HCT116 (cell line): ENCODE data around the gene TNS3. TPM values are rescaled to one million over a fixed set of nuclear protein-coding genes. Genes with fewer than 3 reads are reported as not detected.

Experiments used
- ATAC-seq: fragments of 200-7000 bp; cut with Tn5 transposase; 2 replicates; pipeline ENCODE4 v1.9.1; 2020; ENCODE audit warnings: mild to moderate bottlenecking, moderate library complexity
- BruUV-seq: library from RNA; stranded (reverse); fragments of 400-500 nt; replicated peaks from 2 replicates; lab custom pipeline; 2021; lab: Mats Ljungman, UMichigan
- CTCF ChIA-PET: fragments of 300-600 bp; sonication (Branson Sonifier 250); formaldehyde crosslinking; loops from one replicate; lab custom pipeline; 2021; ENCODE audit warnings: antibody characterized with exemption; lab: Charles Lee
- POLR2A ChIA-PET: fragments of 300-600, 350-600 bp; sonication (Branson Sonifier 250); formaldehyde crosslinking; loops from one replicate; lab custom pipeline; 2021; ENCODE audit warnings: antibody characterized with exemption; lab: Charles Lee
- RAD21 ChIA-PET, 2 experiments: fragments of 300-600 bp; sonication (Branson Sonifier 250); formaldehyde crosslinking; loops; one replicate each; lab custom pipeline; 2023; ENCODE audit warnings: low total read pairs in 2 of 2; ENCODE audit not compliant: uncharacterized antibody in 2 of 2, unreplicated experiment in 2 of 2, low non-redundant PET in 1 of 2; lab: Charles Lee
- DNase-seq: peaks from one replicate; pipeline ENCODE4 v3.0.0-alpha.2; 2010; ENCODE audit warnings: low read depth, low spot score
- H2AFZ ChIP-seq: fragments of 200-600 bp; shearing (Covaris generic), sonication (generic); 2 replicates; pipeline ENCODE4 v1.6.1; 2017; ENCODE audit warnings: low read depth, mixed run types, mixed read lengths, antibody characterized with exemption, low read length; ENCODE audit not compliant: poor library complexity, severe bottlenecking
- H3K27ac ChIP-seq: 2 replicates; pipeline ENCODE4 v1.5.1; 2012; ENCODE audit warnings: low read depth, low read length
- H3K27me3 ChIP-seq: fragments of 200-600 bp; sonication (generic); 2 replicates; pipeline ENCODE4 v1.6.1; 2016; ENCODE audit warnings: mixed run types, low read length, mixed read lengths; ENCODE audit not compliant: insufficient read depth
- H3K36me3 ChIP-seq, 2 experiments: fragments of 200-500 bp in 1 of 2; fragments of 200-600 bp in 1 of 2; sonication (Bioruptor generic) in 1 of 2; sonication (generic) in 1 of 2; 2 replicates each; pipeline versions ENCODE4 v1.5.1 to v1.6.1; 2014 to 2016; ENCODE audit warnings: low read length in 2 of 2, inconsistent platforms in 1 of 2, mixed read lengths in 1 of 2, mixed run types in 1 of 2; ENCODE audit not compliant: insufficient read depth in 2 of 2, control insufficient read depth in 1 of 2
- H3K4me1 ChIP-seq, 2 experiments: fragments of 200-600 bp in 1 of 2; sonication (generic) in 1 of 2; 2 replicates each; pipeline versions ENCODE4 v1.5.1 to v1.6.1; 2012 to 2017; ENCODE audit warnings: low read length in 2 of 2, inconsistent platforms in 1 of 2, mild to moderate bottlenecking in 1 of 2, mixed read lengths in 1 of 2, mixed run types in 1 of 2, moderate library complexity in 1 of 2; ENCODE audit not compliant: insufficient read depth in 2 of 2, control insufficient read depth in 1 of 2
- H3K4me2 ChIP-seq: fragments of 200-600 bp; sonication (generic); 2 replicates; pipeline ENCODE4 v1.6.1; 2017; ENCODE audit warnings: mixed run types, low read length, mixed read lengths
- H3K4me3 ChIP-seq, 2 experiments: fragments of 200-600 bp in 1 of 2; sonication (generic) in 1 of 2; replicated peaks in 1 of 2; 2 replicates each; pipeline ENCODE4 v1.5.1; 2011 to 2016; ENCODE audit warnings: low read length in 2 of 2, control low read depth in 1 of 2, low read depth in 1 of 2, mild to moderate bottlenecking in 1 of 2, mixed read lengths in 1 of 2, mixed run types in 1 of 2
- H3K79me2 ChIP-seq: fragments of 200-600 bp; sonication (generic); 2 replicates; pipeline ENCODE4 v1.6.1; 2017; ENCODE audit warnings: mild to moderate bottlenecking, mixed run types, low read length, moderate library complexity, mixed read lengths; ENCODE audit not compliant: insufficient read depth
- H3K9ac ChIP-seq: fragments of 200-600 bp; sonication (generic); 2 replicates; pipeline ENCODE4 v1.6.1; 2016; ENCODE audit warnings: low read length, mixed read lengths
- H3K9me2 ChIP-seq: fragments of 200-600 bp; sonication (generic), shearing (Covaris generic); 2 replicates; pipeline ENCODE4 v1.6.1; 2017; ENCODE audit warnings: mixed run types, mild to moderate bottlenecking, moderate library complexity; ENCODE audit not compliant: insufficient read depth
- H3K9me3 ChIP-seq, 2 experiments: fragments of 200-500 bp in 1 of 2; fragments of 200-600 bp in 1 of 2; sonication (Bioruptor generic) in 1 of 2; sonication (generic) in 1 of 2; 2 replicates each; pipeline ENCODE4 v1.6.1; 2014 to 2017; ENCODE audit warnings: low read length in 2 of 2, mixed read lengths in 2 of 2, inconsistent platforms in 1 of 2, low read depth in 1 of 2, mild to moderate bottlenecking in 1 of 2, mixed run types in 1 of 2, moderate library complexity in 1 of 2; ENCODE audit not compliant: control insufficient read depth in 1 of 2, insufficient read depth in 1 of 2
- H4K20me1 ChIP-seq: fragments of 200-600 bp; sonication (generic), shearing (Covaris generic); 2 replicates; pipeline ENCODE4 v1.6.1; 2017; ENCODE audit warnings: mixed run types, mild to moderate bottlenecking, moderate library complexity; ENCODE audit not compliant: insufficient read depth
- CEBPB ChIP-seq: IDR thresholded peaks from 2 replicates; pipeline ENCODE4 v1.6.1; 2012; ENCODE audit warnings: low read depth
- CTCF ChIP-seq, 3 experiments: fragments of 200-600 bp in 1 of 3; sonication (generic) in 1 of 3; IDR thresholded peaks in 2 of 3; conservative IDR thresholded peaks in 1 of 3; 2 replicates each; pipeline ENCODE4 v1.5.1; 2012 to 2017; ENCODE audit warnings: low read depth in 2 of 3, low read length in 2 of 3, antibody characterized with exemption in 1 of 3, borderline replicate concordance in 1 of 3, control low read depth in 1 of 3, mild to moderate bottlenecking in 1 of 3, mixed read lengths in 1 of 3, mixed run types in 1 of 3, moderate library complexity in 1 of 3; ENCODE audit not compliant: insufficient read depth in 1 of 3
- ELF1 ChIP-seq: IDR thresholded peaks from 2 replicates; pipeline ENCODE4 v1.6.1; 2012; ENCODE audit warnings: low read depth, borderline replicate concordance
- SIN3A ChIP-seq: IDR thresholded peaks from 2 replicates; pipeline ENCODE4 v1.6.1; 2012; ENCODE audit warnings: low read depth
- SP1 ChIP-seq: IDR thresholded peaks from 2 replicates; pipeline ENCODE4 v1.6.1; 2012; ENCODE audit warnings: low read depth
- YY1 ChIP-seq: IDR thresholded peaks from 2 replicates; pipeline ENCODE4 v1.6.1; 2011; ENCODE audit warnings: low read length, low read depth, moderate library complexity, mild to moderate bottlenecking; ENCODE audit not compliant: insufficient replicate concordance; ENCODE audit errors: extremely low read depth
- intact Hi-C: fragments of 100-400 bp; cut with micrococcal nuclease; formaldehyde crosslinking; loops from 2 replicates; pipeline ENCODE4 v1.10.0; 2022
- total RNA-seq: library from RNA; stranded (reverse); gene quantifications from one replicate; pipeline ENCODE4 v1.2.1, GENCODE V29; 2021; ENCODE audit not compliant: unreplicated experiment
- TF ChIP-seq, protein P1 (sequence below): IDR thresholded peaks from 2 replicates; pipeline ENCODE4 v1.6.1; 2012

TNS3 gene
- total RNA-seq, 1 experiment from 2014 or later: 9.1 TPM

DNA sequence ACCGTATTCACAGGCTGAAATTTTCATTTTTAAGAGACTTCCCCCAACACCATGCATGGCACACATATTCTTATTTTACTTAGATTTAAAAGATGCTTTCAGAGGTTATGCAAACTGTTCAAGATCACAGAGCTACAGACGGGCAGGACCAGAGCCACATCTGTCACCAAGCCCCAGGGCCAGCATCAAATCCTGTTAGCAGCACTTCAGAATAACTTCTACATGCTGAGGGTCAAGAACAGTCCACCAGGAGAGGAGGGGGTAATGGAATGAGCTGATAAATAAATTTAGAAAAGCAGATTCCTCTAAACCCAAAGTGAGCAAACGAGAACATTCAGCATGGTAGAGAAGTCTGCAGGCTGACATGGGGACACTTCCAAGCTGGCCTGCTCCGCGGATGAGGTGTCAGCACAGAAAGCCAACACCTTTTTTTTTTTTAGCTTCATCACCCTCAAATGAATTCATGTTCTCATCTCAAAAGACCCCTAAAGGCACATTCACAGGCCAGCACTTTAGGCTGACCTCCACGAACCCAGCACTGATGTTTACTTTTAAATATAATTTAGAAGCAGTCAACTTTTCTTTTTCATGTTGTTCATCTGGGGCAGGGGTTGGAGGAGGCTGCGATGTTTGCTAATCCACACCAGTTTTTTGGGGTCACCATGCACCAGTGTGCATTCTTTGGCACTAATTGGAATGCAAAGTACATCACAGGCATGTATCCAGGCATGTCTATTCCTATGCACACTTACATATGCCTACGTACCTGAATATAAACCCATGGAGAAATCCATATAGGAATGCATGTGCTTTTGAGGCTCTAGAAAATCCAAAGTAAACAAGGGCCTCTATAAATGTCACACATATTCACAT is 249.0 kb downstream of the TNS3 start:
- ChIA-PET POLR2A (no interaction called here), RAD21 (no interaction called here), CTCF (no interaction called here)
- Histone ChIP-seq H3K4me2 (no peak overlapping the region), H3K27me3 (no peaks in the 10 kb centered on the region), H3K79me2 (no peaks in the 10 kb centered on the region), H2AFZ (no peak overlapping the region)
- TF ChIP-seq, protein P1, sequence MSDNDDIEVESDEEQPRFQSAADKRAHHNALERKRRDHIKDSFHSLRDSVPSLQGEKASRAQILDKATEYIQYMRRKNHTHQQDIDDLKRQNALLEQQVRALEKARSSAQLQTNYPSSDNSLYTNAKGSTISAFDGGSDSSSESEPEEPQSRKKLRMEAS: no peak
- TF ChIP-seq CEBPB (no peak), SIN3A (no peak), YY1 (no peak), SP1 (no peak), ELF1 (no peak), CTCF (IDR thresholded peaks at IDR 0.05 in 2 of 3, conservative IDR thresholded peaks at IDR 0.05 in 1 of 3; ENCODE audit: borderline replicate concordance in 1 of 3, insufficient read depth in 1 of 3, low read depth in 2 of 3, low read length in 2 of 3) (no peak)
- TF ChIP-seq, all 23 proteins: peak for 0
- ATAC-seq (no peak), DNase-seq (no peak)
- Histone ChIP-seq H3K4me3 (no peak overlapping the region), H3K36me3 (no peaks in the 10 kb centered on the region), H3K9me2 (no peaks in the 10 kb centered on the region), H3K4me1 (peaks cover 3 to 8% of the 10 kb centered on the region in 2 experiments; a peak in 2 of 4 replicates), H3K27ac (no peak overlapping the region), H4K20me1 (no peaks in the 10 kb centered on the region), H3K9ac (no peak overlapping the region), H3K9me3 (no peaks in the 10 kb centered on the region)
- intact Hi-C loops: no loop called here
- no TSS peak for BruUV-seq
